Osteocyte (in vitro differentiated cells): Measurements from ENCODE around the gene MMP21. TPM values are rescaled to one million over a fixed set of nuclear protein-coding genes. Genes with fewer than 3 reads are reported as not detected.

Experiments
- DNase-seq: peaks from one replicate; pipeline ENCODE4 v3.0.0; 2021; ENCODE audit warnings: mixed read lengths; ENCODE audit not compliant: unreplicated experiment; ENCODE audit errors: extremely low spot score
- H3K27ac Mint-ChIP-seq: one replicate; pipeline ENCODE4 v1.8.0; 2021; ENCODE audit warnings: mild to moderate bottlenecking, mixed read lengths; ENCODE audit not compliant: unreplicated experiment
- H3K27me3 Mint-ChIP-seq: one replicate; pipeline ENCODE4 v1.8.0; 2021; ENCODE audit warnings: mixed read lengths; ENCODE audit not compliant: unreplicated experiment
- H3K36me3 Mint-ChIP-seq: one replicate; pipeline ENCODE4 v1.8.0; 2021; ENCODE audit warnings: mixed read lengths; ENCODE audit not compliant: unreplicated experiment
- H3K4me1 Mint-ChIP-seq: one replicate; pipeline ENCODE4 v1.8.0; 2021; ENCODE audit warnings: mixed read lengths; ENCODE audit not compliant: unreplicated experiment
- H3K4me3 Mint-ChIP-seq: one replicate; pipeline ENCODE4 v1.8.0; 2021; ENCODE audit warnings: mild to moderate bottlenecking, moderate library complexity, mixed read lengths; ENCODE audit not compliant: unreplicated experiment
- H3K9me3 Mint-ChIP-seq: one replicate; pipeline ENCODE4 v1.8.0; 2021; ENCODE audit warnings: mixed read lengths; ENCODE audit not compliant: unreplicated experiment
- CTCF ChIP-seq: fragments of 200-600 bp; sonication (generic); IDR thresholded peaks from 2 replicates; pipeline ENCODE4 v1.5.0; 2021; ENCODE audit warnings: antibody characterized with exemption, mild to moderate bottlenecking, moderate library complexity
- total RNA-seq: library from RNA; stranded (reverse); gene quantifications from 2 replicates; pipeline ENCODE4 v1.2.1, GENCODE V29; 2021

Gene MMP21
- total RNA-seq, 1 donor from 2014 or later: not detected

GRCh38 chr10:125811251-125811650 is 35.6 kb upstream of the MMP21 start:
- peaks cover 46% of the 10 kb centered on the region for H3K36me3 Mint-ChIP-seq
- TF ChIP-seq CTCF: no peak
- peaks cover 2% of the 10 kb centered on the region for H3K4me1 Mint-ChIP-seq
- H3K27ac Mint-ChIP-seq: no peak overlapping the region
- DNase-seq: no peak
- H3K27me3 Mint-ChIP-seq: no peaks in the 10 kb centered on the region
- H3K4me3 Mint-ChIP-seq: no peak overlapping the region
- H3K9me3 Mint-ChIP-seq: no peaks in the 10 kb centered on the region

GRCh38 chr10:125808047-125808446 is 32.4 kb upstream of the MMP21 start:
- Mint-ChIP-seq H3K4me1 (peaks cover 2% of the 10 kb centered on the region), H3K36me3 (peaks cover 42% of the 10 kb centered on the region), H3K9me3 (no peaks in the 10 kb centered on the region), H3K27me3 (no peaks in the 10 kb centered on the region), H3K4me3 (no peak overlapping the region), H3K27ac (no peak overlapping the region)
- DNase-seq: no peak
- no peak for TF ChIP-seq CTCF

GRCh38 chr10:125802739-125803138 is 27.1 kb upstream of the MMP21 start:
- H3K27ac Mint-ChIP-seq: no peak overlapping the region
- H3K9me3 Mint-ChIP-seq: no peaks in the 10 kb centered on the region
- no peak for DNase-seq
- no peak for TF ChIP-seq CTCF
- peaks cover 33% of the 10 kb centered on the region for H3K36me3 Mint-ChIP-seq
- H3K27me3 Mint-ChIP-seq: no peaks in the 10 kb centered on the region
- H3K4me3 Mint-ChIP-seq: no peak overlapping the region
- H3K4me1 Mint-ChIP-seq: no peaks in the 10 kb centered on the region

GRCh38 chr10:125802131-125802530 is 26.5 kb upstream of the MMP21 start:
- no peak for TF ChIP-seq CTCF
- H3K27me3 Mint-ChIP-seq: no peaks in the 10 kb centered on the region
- H3K9me3 Mint-ChIP-seq: no peaks in the 10 kb centered on the region
- H3K36me3 Mint-ChIP-seq: peaks cover 30% of the 10 kb centered on the region
- H3K4me3 Mint-ChIP-seq: no peak overlapping the region
- no peaks in the 10 kb centered on the region for H3K4me1 Mint-ChIP-seq
- no peak overlapping the region for H3K27ac Mint-ChIP-seq
- no peak for DNase-seq

GRCh38 chr10:125801574-125801973 is 26.0 kb upstream of the MMP21 start:
- TF ChIP-seq CTCF: no peak
- Mint-ChIP-seq H3K9me3 (no peaks in the 10 kb centered on the region), H3K27ac (no peak overlapping the region), H3K36me3 (peaks cover 29% of the 10 kb centered on the region), H3K4me1 (no peaks in the 10 kb centered on the region), H3K4me3 (no peak overlapping the region), H3K27me3 (no peaks in the 10 kb centered on the region)
- DNase-seq: no peak
